Activated CD4-positive, alpha-beta memory T cell treated with anti-CD3 and anti-CD28 coated beads, Interleukin-2, amount 10 ng/mL, durations not matched to agents 7 days and 5 days (primary cell): Measurements from ENCODE around the gene RELL1. TPM values are rescaled to one million over a fixed set of nuclear protein-coding genes. Genes with fewer than 3 reads are reported as not detected.
A peak's percentile ranks its signal among the peaks of the same experiment; 100 is the strongest.

Experiments
- CTCF ChIA-PET: fragments of 350-600 bp; sonication (Branson Sonifier 250); formaldehyde crosslinking; loops from one replicate; lab custom pipeline; 2021; ENCODE audit warnings: antibody characterized with exemption, inconsistent platforms; lab: Charles Lee
- POLR2A ChIA-PET: fragments of 350-600 bp; sonication (Branson Sonifier 250); formaldehyde crosslinking; loops from one replicate; lab custom pipeline; 2021; ENCODE audit warnings: antibody characterized with exemption; lab: Charles Lee
- DNase-seq: peaks from one replicate; pipeline ENCODE4 v3.0.0-alpha.2; 2020
- H3K27ac Mint-ChIP-seq: one replicate; pipeline ENCODE4 v1.8.0; 2021; ENCODE audit warnings: mild to moderate bottlenecking, mixed read lengths
- H3K27me3 Mint-ChIP-seq: one replicate; pipeline ENCODE4 v1.8.0; 2021; ENCODE audit warnings: mixed read lengths
- H3K36me3 Mint-ChIP-seq: one replicate; pipeline ENCODE4 v1.8.0; 2021; ENCODE audit warnings: low read depth, mixed read lengths
- H3K4me1 Mint-ChIP-seq: one replicate; pipeline ENCODE4 v1.8.0; 2021; ENCODE audit warnings: mixed read lengths
- H3K4me3 Mint-ChIP-seq: one replicate; pipeline ENCODE4 v1.8.0; 2021; ENCODE audit warnings: mild to moderate bottlenecking, mixed read lengths
- H3K9me3 Mint-ChIP-seq: one replicate; pipeline ENCODE4 v1.8.0; 2021; ENCODE audit warnings: mixed read lengths
- total RNA-seq, 2 experiments: library from RNA; stranded (reverse); gene quantifications; one replicate each; pipeline ENCODE4 v1.2.3, GENCODE V29; 2021

The RELL1 gene
- total RNA-seq, 2 experiments from 2014 or later = 40.9 to 44.9 TPM

- Mint-ChIP-seq H3K27me3 (no peaks in the 10 kb centered on the region), H3K4me3 (no peak overlapping the region), H3K4me1 (peaks cover 49% of the 10 kb centered on the region), H3K9me3 (peaks cover 2% of the 10 kb centered on the region), H3K36me3 (no peaks in the 10 kb centered on the region), H3K27ac (no peak overlapping the region)
- ChIA-PET CTCF (interaction anchor here (0.7 kb wide), 1 partner anchor 184 kb away, joined by 3 read pairs; no protein-coding TSS in a partner anchor), POLR2A (no interaction called here)
- no peak for DNase-seq
Measured at GRCh38 chr4:37719021-37719420, 32.8 kb upstream of the RELL1 start.

GRCh38 chr4:37717576-37717975, 31.4 kb upstream of the RELL1 start:
- Mint-ChIP-seq H3K36me3 (no peaks in the 10 kb centered on the region), H3K27ac (no peak overlapping the region), H3K9me3 (no peaks in the 10 kb centered on the region), H3K4me3 (no peak overlapping the region), H3K4me1 (peaks cover 40% of the 10 kb centered on the region), H3K27me3 (peaks cover under 1% of the 10 kb centered on the region)
- ChIA-PET CTCF (no interaction called here), POLR2A (no interaction called here)
- DNase-seq = no peak

GRCh38 chr4:37715889-37716402, 29.8 kb upstream of the RELL1 start:
- H3K27me3 Mint-ChIP-seq = peaks cover 7% of the 10 kb centered on the region
- no peaks in the 10 kb centered on the region for H3K36me3 Mint-ChIP-seq
- H3K4me3 Mint-ChIP-seq = no peak overlapping the region
- no peaks in the 10 kb centered on the region for H3K9me3 Mint-ChIP-seq
- DNase-seq = peak; percentile 23
- ChIA-PET POLR2A (interaction anchor here (0.9 kb wide), 2 partner anchors 31 to 117 kb away, joined by 3 to 4 read pairs; no protein-coding TSS in a partner anchor), CTCF (no interaction called here)
- H3K27ac Mint-ChIP-seq = peak overlapping the region; percentile 12
- peaks cover 29% of the 10 kb centered on the region for H3K4me1 Mint-ChIP-seq

GRCh38 chr4:37710491-37710890, 24.3 kb upstream of the RELL1 start:
- no peaks in the 10 kb centered on the region for H3K9me3 Mint-ChIP-seq
- ChIA-PET POLR2A (no interaction called here), CTCF (no interaction called here)

GRCh38 chr4:37706032-37706431, 19.9 kb upstream of the RELL1 start:
- H3K36me3 Mint-ChIP-seq = no peaks in the 10 kb centered on the region
- no peaks in the 10 kb centered on the region for H3K4me1 Mint-ChIP-seq
- CTCF ChIA-PET = interaction anchor here (0.7 kb wide), 1 partner anchor 18 kb away, joined by 3 read pairs; no protein-coding TSS in a partner anchor
- DNase-seq = no peak
- H3K9me3 Mint-ChIP-seq = no peaks in the 10 kb centered on the region
- H3K27ac Mint-ChIP-seq = no peak overlapping the region
- POLR2A ChIA-PET = no interaction called here
- H3K4me3 Mint-ChIP-seq = no peak overlapping the region
- H3K27me3 Mint-ChIP-seq = peaks cover 12% of the 10 kb centered on the region

More at GRCh38 chr4:37710491-37710890, 24.3 kb upstream of the RELL1 start:
- no peak overlapping the region for H3K27ac Mint-ChIP-seq
- H3K27me3 Mint-ChIP-seq = peaks cover 16% of the 10 kb centered on the region
- H3K36me3 Mint-ChIP-seq = no peaks in the 10 kb centered on the region
- H3K4me1 Mint-ChIP-seq = peaks cover 6% of the 10 kb centered on the region
- no peak for DNase-seq
- H3K4me3 Mint-ChIP-seq = no peak overlapping the region

GRCh38 chr4:37705571-37705970, 19.4 kb upstream of the RELL1 start:
- peaks cover 2% of the 10 kb centered on the region for H3K36me3 Mint-ChIP-seq
- CTCF ChIA-PET = interaction anchor here (0.7 kb wide), 1 partner anchor 17 kb away, joined by 3 read pairs; no protein-coding TSS in a partner anchor
- H3K27ac Mint-ChIP-seq = no peak overlapping the region
- peaks cover 14% of the 10 kb centered on the region for H3K27me3 Mint-ChIP-seq
- H3K4me1 Mint-ChIP-seq = no peaks in the 10 kb centered on the region
- H3K9me3 Mint-ChIP-seq = no peaks in the 10 kb centered on the region
- POLR2A ChIA-PET = no interaction called here
- no peak overlapping the region for H3K4me3 Mint-ChIP-seq
- DNase-seq = no peak

GRCh38 chr4:37699868-37700481, 13.8 kb upstream of the RELL1 start:
- DNase-seq = no peak
- Mint-ChIP-seq H3K4me1 (no peaks in the 10 kb centered on the region), H3K4me3 (no peak overlapping the region), H3K27me3 (peaks cover 11% of the 10 kb centered on the region), H3K27ac (no peak overlapping the region), H3K9me3 (no peaks in the 10 kb centered on the region), H3K36me3 (peaks cover 3% of the 10 kb centered on the region)
- ChIA-PET POLR2A (no interaction called here), CTCF (no interaction called here)

- POLR2A ChIA-PET = no interaction called here
- CTCF ChIA-PET = no interaction called here
Measured at GRCh38 chr4:37697566-37697965, 11.4 kb upstream of the RELL1 start.

GRCh38 chr4:37693450-37694190, 7.4 kb upstream of the RELL1 start:
- peaks cover 3% of the 10 kb centered on the region for H3K9me3 Mint-ChIP-seq
- no peak for DNase-seq
- H3K27me3 Mint-ChIP-seq = peaks cover 6% of the 10 kb centered on the region
- no peaks in the 10 kb centered on the region for H3K4me1 Mint-ChIP-seq
- CTCF ChIA-PET = no interaction called here
- H3K36me3 Mint-ChIP-seq = peaks cover 3% of the 10 kb centered on the region
- no peak overlapping the region for H3K27ac Mint-ChIP-seq
- H3K4me3 Mint-ChIP-seq = no peak overlapping the region
- POLR2A ChIA-PET = no interaction called here

More at GRCh38 chr4:37697566-37697965, 11.4 kb upstream of the RELL1 start:
- Mint-ChIP-seq H3K4me3 (no peak overlapping the region), H3K9me3 (peaks cover 2% of the 10 kb centered on the region), H3K27ac (no peak overlapping the region), H3K4me1 (no peaks in the 10 kb centered on the region), H3K36me3 (peaks cover 4% of the 10 kb centered on the region), H3K27me3 (peaks cover 8% of the 10 kb centered on the region)
- no peak for DNase-seq

GRCh38 chr4:37693030-37693429, 6.9 kb upstream of the RELL1 start:
- Mint-ChIP-seq H3K27me3 (peaks cover 6% of the 10 kb centered on the region), H3K4me1 (no peaks in the 10 kb centered on the region), H3K27ac (no peak overlapping the region), H3K36me3 (peaks cover 3% of the 10 kb centered on the region), H3K4me3 (no peak overlapping the region), H3K9me3 (peaks cover 3% of the 10 kb centered on the region)
- ChIA-PET CTCF (no interaction called here), POLR2A (no interaction called here)
- DNase-seq = no peak

GRCh38 chr4:37690976-37691375, 4.8 kb upstream of the RELL1 start:
- CTCF ChIA-PET = no interaction called here
- no peak overlapping the region for H3K4me3 Mint-ChIP-seq

GRCh38 chr4:37689353-37690095, 3.3 kb upstream of the RELL1 start:
- Mint-ChIP-seq H3K9me3 (peaks cover 3% of the 10 kb centered on the region), H3K4me1 (peaks cover 14% of the 10 kb centered on the region), H3K27me3 (peaks cover 4% of the 10 kb centered on the region), H3K27ac (no peak overlapping the region), H3K36me3 (peaks cover 11% of the 10 kb centered on the region), H3K4me3 (no peak overlapping the region)
- ChIA-PET POLR2A (interaction anchor here (1.3 kb wide), 1 partner anchor 88 kb away, joined by 4 read pairs; no protein-coding TSS in a partner anchor), CTCF (interaction anchor here (0.5 to 1.7 kb wide), 2 partner anchors 87 kb away, joined by 4 to 9 read pairs; no protein-coding TSS in a partner anchor)
- DNase-seq = no peak

More at GRCh38 chr4:37690976-37691375, 4.8 kb upstream of the RELL1 start:
- no peak for DNase-seq
- Mint-ChIP-seq H3K36me3 (peaks cover 3% of the 10 kb centered on the region), H3K27ac (no peak overlapping the region), H3K4me1 (peaks cover 6% of the 10 kb centered on the region), H3K9me3 (peaks cover 3% of the 10 kb centered on the region), H3K27me3 (peaks cover 4% of the 10 kb centered on the region)
- POLR2A ChIA-PET = no interaction called here
